Endothelial cell (in vitro differentiated cells): ENCODE measurements around the gene TCF7. TPM values are rescaled to one million over a fixed set of nuclear protein-coding genes. Genes with fewer than 3 reads are reported as not detected.

ENCODE experiments used
- DNase-seq: peaks from one replicate; pipeline ENCODE4 v3.0.0; 2021; ENCODE audit warnings: low spot score
- H3K27ac Mint-ChIP-seq: one replicate; pipeline ENCODE4 v1.8.0; 2021; ENCODE audit warnings: mixed read lengths, inconsistent platforms; ENCODE audit not compliant: unreplicated experiment
- H3K27me3 Mint-ChIP-seq: one replicate; pipeline ENCODE4 v1.8.0; 2021; ENCODE audit warnings: mild to moderate bottlenecking, moderate library complexity, mixed read lengths, inconsistent platforms; ENCODE audit not compliant: unreplicated experiment
- H3K36me3 Mint-ChIP-seq: one replicate; pipeline ENCODE4 v1.8.0; 2021; ENCODE audit warnings: mild to moderate bottlenecking, low read depth, mixed read lengths, inconsistent platforms; ENCODE audit not compliant: unreplicated experiment
- H3K4me1 Mint-ChIP-seq: one replicate; pipeline ENCODE4 v1.8.0; 2021; ENCODE audit warnings: mild to moderate bottlenecking, mixed read lengths, inconsistent platforms; ENCODE audit not compliant: unreplicated experiment
- H3K4me3 Mint-ChIP-seq: one replicate; pipeline ENCODE4 v1.8.0; 2021; ENCODE audit warnings: mild to moderate bottlenecking, mixed read lengths, inconsistent platforms; ENCODE audit not compliant: unreplicated experiment
- H3K9me3 Mint-ChIP-seq: one replicate; pipeline ENCODE4 v1.8.0; 2021; ENCODE audit warnings: mixed read lengths, inconsistent platforms; ENCODE audit not compliant: unreplicated experiment
- CTCF ChIP-seq: fragments of 200-600 bp; sonication (generic); IDR thresholded peaks from one replicate; pipeline ENCODE4 v1.5.0; 2021; ENCODE audit warnings: antibody characterized with exemption; ENCODE audit not compliant: unreplicated experiment
- total RNA-seq: library from RNA; stranded (reverse); fragmentation: NEBNext Ultra II Directional; extraction: Animal tissue kit (Norgen Biotek cat#: 25700); gene quantifications from one replicate; pipeline ENCODE4 v1.2.1, GENCODE V29; 2021; ENCODE audit not compliant: unreplicated experiment

Gene TCF7
- total RNA-seq, 1 donor from 2014 or later, result 9.5 TPM

GRCh38 chr5:134176511-134177368 lies 62.3 kb downstream of the TCF7 start, which contains the start of gene SKP1:
Gene SKP1 (minus strand): TSS chr5:134176950. CDS start chr5:134174022, 2,928 bp downstream.
- peak; percentile 84 for DNase-seq
- Mint-ChIP-seq H3K27me3 (peaks cover 5% of the 10 kb centered on the region), H3K4me3 (peak within 1 kb of the TSS; percentile 99), H3K36me3 (peaks cover 7% of the 10 kb centered on the region), H3K27ac (peak within 1 kb of the TSS; percentile 99), H3K4me1 (peaks cover 8% of the 10 kb centered on the region), H3K9me3 (no peaks in the 10 kb centered on the region)
- no peak for TF ChIP-seq CTCF

- H3K4me1 Mint-ChIP-seq, result peaks cover 8% of the 10 kb centered on the region
- no peak for TF ChIP-seq CTCF
- peak; percentile 11 for DNase-seq
These were observed 63.1 kb downstream of the TCF7 start for GRCh38 chr5:134177369-134178095.

GRCh38 chr5:134178096-134178419 lies 63.6 kb downstream of the TCF7 start:
- H3K4me3 Mint-ChIP-seq, result no peak overlapping the region
- no peak for DNase-seq
- no peak for TF ChIP-seq CTCF
- no peaks in the 10 kb centered on the region for H3K9me3 Mint-ChIP-seq
- H3K27ac Mint-ChIP-seq, result no peak overlapping the region
- no peaks in the 10 kb centered on the region for H3K36me3 Mint-ChIP-seq
- peaks cover 5% of the 10 kb centered on the region for H3K27me3 Mint-ChIP-seq
- peaks cover 8% of the 10 kb centered on the region for H3K4me1 Mint-ChIP-seq

More at GRCh38 chr5:134177369-134178095, 63.1 kb downstream of the TCF7 start:
- H3K4me3 Mint-ChIP-seq, result peak overlapping the region; percentile 95
- H3K36me3 Mint-ChIP-seq, result peaks cover 1% of the 10 kb centered on the region
- no peaks in the 10 kb centered on the region for H3K9me3 Mint-ChIP-seq
- peaks cover 5% of the 10 kb centered on the region for H3K27me3 Mint-ChIP-seq
- H3K27ac Mint-ChIP-seq, result peak overlapping the region; percentile 99

- peaks cover 4% of the 10 kb centered on the region for H3K27me3 Mint-ChIP-seq
- H3K27ac Mint-ChIP-seq, result no peak overlapping the region
- H3K4me3 Mint-ChIP-seq, result no peak overlapping the region
These were observed 69.0 kb downstream of the TCF7 start for GRCh38 chr5:134183481-134183880.

More at GRCh38 chr5:134183481-134183880, 69.0 kb downstream of the TCF7 start:
- TF ChIP-seq CTCF, result no peak
- Mint-ChIP-seq H3K36me3 (no peaks in the 10 kb centered on the region), H3K4me1 (no peaks in the 10 kb centered on the region), H3K9me3 (no peaks in the 10 kb centered on the region)
- no peak for DNase-seq
